ENCODE measurements around the gene SULT1A3. TPM values are rescaled to one million over a fixed set of nuclear protein-coding genes. Genes with fewer than 3 reads are reported as not detected.
"Not testable (repeated sequence)": the region's sequence is repeated elsewhere in the genome, so short reads cannot be mapped to it uniquely, and the experiment has no call there.

Gene SULT1A3
- total RNA-seq = 10 to 100 TPM in 2 of 4 donors, 1 to 10 TPM in 2; 5.1 to 22.5 (median 14.6) TPM

DNA sequence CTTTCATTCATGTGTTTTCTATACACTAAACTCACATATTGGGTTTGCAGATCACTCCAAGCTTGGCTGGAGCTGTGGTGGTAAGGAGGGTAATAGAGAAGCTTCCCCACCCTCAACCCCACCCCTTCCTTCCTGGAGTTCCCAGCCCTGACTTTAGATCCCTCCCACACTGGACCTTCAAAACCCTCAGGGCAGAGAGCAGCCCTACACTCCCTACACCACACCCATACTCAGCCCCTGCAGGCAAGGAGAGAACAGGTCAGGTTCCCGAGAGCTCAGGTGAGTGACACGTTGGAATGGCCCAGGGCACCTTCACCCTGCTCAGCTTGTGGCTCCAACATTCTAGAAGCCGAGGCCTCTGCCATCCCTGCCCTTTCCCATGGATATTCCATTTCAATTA lies at the start of gene SULT1A3:
TSS of gene SULT1A3 (plus strand) at position 207 of the 400 bp plus-strand sequence. CDS start 1,474 bp downstream, outside the sequence.
- not testable (repeated sequence) for TF ChIP-seq CTCF (IDR thresholded peaks at IDR 0.05; ENCODE audit: low read depth)

GRCh38 chr16:30151091-30151490 lies 48.0 kb upstream of the SULT1A3 start:
- TF ChIP-seq CTCF (IDR thresholded peaks at IDR 0.05; ENCODE audit: low read depth) = no peak

GRCh38 chr16:30152517-30152916 lies 46.5 kb upstream of the SULT1A3 start:
- no peak for TF ChIP-seq CTCF (IDR thresholded peaks at IDR 0.05; ENCODE audit: low read depth)

DNA sequence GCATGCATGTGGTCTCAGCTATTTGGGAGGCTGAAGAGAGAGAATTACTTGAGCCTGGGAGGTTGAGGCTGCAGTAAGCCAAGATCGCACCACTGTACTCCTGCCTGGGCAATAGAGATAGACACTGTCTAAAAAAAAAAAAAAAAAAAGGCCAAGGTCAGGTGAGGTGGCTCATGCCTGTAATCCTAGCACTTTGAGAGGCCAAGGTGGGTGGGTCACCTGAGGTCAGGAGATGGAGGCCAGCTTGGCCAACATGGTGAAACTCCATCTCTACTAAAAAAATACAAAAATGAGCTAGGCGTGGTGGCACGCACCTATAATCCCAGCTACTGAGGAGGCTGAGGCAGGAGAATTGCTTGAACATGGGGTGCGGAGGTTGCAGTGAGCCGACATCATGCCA lies 43.9 kb upstream of the SULT1A3 start:
- TF ChIP-seq CTCF (IDR thresholded peaks at IDR 0.05; ENCODE audit: low read depth) = no peak

DNA sequence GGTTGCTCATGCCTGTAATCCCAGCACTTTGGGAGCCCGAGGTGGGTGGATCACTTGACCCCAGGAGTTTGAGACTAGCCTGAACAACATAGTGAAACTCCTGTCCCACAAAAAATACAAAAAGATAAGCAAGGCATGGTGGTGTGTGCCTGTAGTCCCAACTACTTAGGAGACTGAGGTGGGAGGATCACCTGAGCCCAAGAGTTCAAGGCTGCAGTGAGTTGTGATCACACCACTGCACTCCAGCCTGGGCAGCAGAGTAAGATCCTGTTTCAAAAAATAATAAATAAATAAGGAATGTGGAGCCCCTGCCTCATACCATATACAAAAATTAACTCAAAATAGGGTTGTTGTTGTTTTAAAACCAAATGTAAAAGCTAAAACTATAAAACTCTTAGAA lies 41.8 kb upstream of the SULT1A3 start:
- no peak for TF ChIP-seq CTCF (IDR thresholded peaks at IDR 0.05; ENCODE audit: low read depth)

DNA sequence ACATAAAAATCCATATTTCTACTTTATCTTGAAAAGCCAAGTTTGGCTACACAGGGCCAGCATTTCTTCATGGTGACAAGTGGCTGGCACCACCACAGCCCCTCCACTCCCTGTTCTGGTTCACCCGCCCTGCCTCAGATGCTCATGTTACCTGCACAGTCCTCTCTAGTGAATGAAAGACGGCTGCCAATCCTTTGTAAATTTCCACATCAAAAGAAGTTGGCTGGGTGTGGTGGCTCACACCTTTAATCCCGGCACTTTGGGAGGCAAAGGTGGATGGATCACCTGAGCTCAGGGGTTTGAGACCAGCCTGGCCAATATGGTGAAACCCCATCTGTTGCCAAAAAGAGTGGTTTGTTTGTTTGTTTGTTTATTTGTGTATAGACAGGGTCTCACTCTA lies 35.5 kb upstream of the SULT1A3 start:
- TF ChIP-seq CTCF (IDR thresholded peaks at IDR 0.05; ENCODE audit: low read depth) = no peak

- no peak for TF ChIP-seq CTCF (IDR thresholded peaks at IDR 0.05; ENCODE audit: low read depth)
Observed at GRCh38 chr16:30166202-30166902, 32.7 kb upstream of the SULT1A3 start.
